Measurements from ENCODE around the gene MANEAL.
"Not testable (repeated sequence)": the region's sequence is repeated elsewhere in the genome, so short reads cannot be mapped to it uniquely, and the experiment has no call there.

The MANEAL gene

GRCh38 chr1:37793773-37794371 is at the start of gene MANEAL:
MANEAL (plus strand) TSS chr1:37793847; CDS start chr1:37794183, 336 bp downstream.
- no peak for DNase-seq (ENCODE audit: extremely low read depth in 1 of 2, low read depth in 1 of 2)

GRCh38 chr1:37746806-37747205 is 46.8 kb upstream of the MANEAL start:
- no peak for DNase-seq (ENCODE audit: extremely low read depth in 1 of 2, low read depth in 1 of 2)

GRCh38 chr1:37748565-37748964 is 45.1 kb upstream of the MANEAL start:
- DNase-seq (ENCODE audit: extremely low read depth in 1 of 2, low read depth in 1 of 2), result no peak

- no peak for DNase-seq (ENCODE audit: extremely low read depth in 1 of 2, low read depth in 1 of 2)
Measured at GRCh38 chr1:37752213-37752582, 41.4 kb upstream of the MANEAL start.

GRCh38 chr1:37752583-37753471 is 40.8 kb upstream of the MANEAL start:
- DNase-seq (ENCODE audit: extremely low read depth in 1 of 2, low read depth in 1 of 2), result no peak

GRCh38 chr1:37753473-37754321 is 40.0 kb upstream of the MANEAL start:
- no peak for DNase-seq (ENCODE audit: extremely low read depth in 1 of 2, low read depth in 1 of 2)

GRCh38 chr1:37755290-37755689 is 38.4 kb upstream of the MANEAL start:
- no peak for DNase-seq (ENCODE audit: extremely low read depth in 1 of 2, low read depth in 1 of 2)

- DNase-seq (ENCODE audit: extremely low read depth in 1 of 2, low read depth in 1 of 2), result no peak
Measured at GRCh38 chr1:37755951-37756560, 37.6 kb upstream of the MANEAL start.

GRCh38 chr1:37759451-37759850 is 34.2 kb upstream of the MANEAL start:
- DNase-seq (ENCODE audit: extremely low read depth in 1 of 2, low read depth in 1 of 2), result no peak

GRCh38 chr1:37761416-37762095 is 32.1 kb upstream of the MANEAL start:
- DNase-seq (ENCODE audit: extremely low read depth in 1 of 2, low read depth in 1 of 2), result no peak

GRCh38 chr1:37762516-37762915 is 31.1 kb upstream of the MANEAL start:
- DNase-seq (ENCODE audit: extremely low read depth in 1 of 2, low read depth in 1 of 2), result no peak

- DNase-seq (ENCODE audit: extremely low read depth in 1 of 2, low read depth in 1 of 2), result no peak
Measured at GRCh38 chr1:37763791-37764413, 29.7 kb upstream of the MANEAL start.

GRCh38 chr1:37764414-37764825 is 29.2 kb upstream of the MANEAL start:
- DNase-seq (ENCODE audit: extremely low read depth in 1 of 2, low read depth in 1 of 2), result no peak

GRCh38 chr1:37764888-37765441 is 28.7 kb upstream of the MANEAL start, which contains the start of gene EPHA10:
EPHA10 (minus strand) TSS chr1:37765120; CDS start chr1:37765066, 54 bp downstream.
- DNase-seq (ENCODE audit: extremely low read depth in 1 of 2, low read depth in 1 of 2), result no peak

- no peak for DNase-seq (ENCODE audit: extremely low read depth in 1 of 2, low read depth in 1 of 2)
Measured at GRCh38 chr1:37765916-37766664, 27.6 kb upstream of the MANEAL start.

GRCh38 chr1:37767488-37767887 is 26.2 kb upstream of the MANEAL start:
- DNase-seq (ENCODE audit: extremely low read depth in 1 of 2, low read depth in 1 of 2), result no peak

- DNase-seq (ENCODE audit: extremely low read depth in 1 of 2, low read depth in 1 of 2), result not testable (repeated sequence)
Measured at GRCh38 chr1:37771440-37771839, 22.2 kb upstream of the MANEAL start.

GRCh38 chr1:37776946-37777516 is 16.6 kb upstream of the MANEAL start:
- no peak for DNase-seq (ENCODE audit: extremely low read depth in 1 of 2, low read depth in 1 of 2)
